Raji (cell line): ENCODE results near the gene ZNF138.

Source experiments
- POLR2A ChIP-seq: IDR thresholded peaks from 2 replicates; pipeline ENCODE4 v1.6.1; 2011; ENCODE audit warnings: low read depth, low read length, control low read depth; ENCODE audit not compliant: insufficient read depth

ZNF138 gene

DNA sequence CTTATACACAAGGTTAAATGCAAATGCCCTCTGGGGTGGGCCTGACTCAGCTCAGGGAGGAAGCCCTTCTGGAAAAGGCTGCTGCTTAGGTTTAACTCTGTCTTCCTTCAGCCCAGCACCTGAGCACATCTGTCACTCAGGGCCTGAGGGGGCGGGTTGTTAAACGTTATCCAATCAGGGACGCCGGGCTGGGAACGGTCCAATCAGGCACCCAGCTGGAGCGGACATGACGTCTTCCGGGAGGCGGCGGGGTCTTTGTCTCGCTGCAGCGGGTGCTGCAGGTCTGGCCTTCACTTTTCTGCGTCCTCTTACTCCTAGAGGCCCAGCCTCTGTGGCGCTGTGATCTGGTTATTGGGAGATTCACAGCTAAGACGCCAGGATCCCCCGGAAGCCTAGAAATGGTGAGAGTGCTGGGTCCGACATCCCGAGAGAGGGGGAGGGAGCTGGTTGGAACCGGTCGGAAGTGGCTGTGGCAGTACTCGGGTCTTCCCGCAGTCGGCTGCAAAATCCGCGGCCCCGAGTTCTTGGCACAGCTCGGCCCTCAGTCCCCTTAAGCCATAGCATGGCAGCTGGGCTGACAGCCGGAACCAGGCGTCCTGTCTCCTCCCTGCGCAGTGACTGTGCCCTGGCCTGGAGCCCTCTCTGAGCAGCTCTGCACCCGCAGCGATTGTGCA is at the start of gene ZNF138:
TSS of gene ZNF138 (plus strand) at position 258 of the 674 bp plus-strand sequence. CDS start at position 399, 141 bp downstream.
- TF ChIP-seq POLR2A = peak; percentile 87

DNA sequence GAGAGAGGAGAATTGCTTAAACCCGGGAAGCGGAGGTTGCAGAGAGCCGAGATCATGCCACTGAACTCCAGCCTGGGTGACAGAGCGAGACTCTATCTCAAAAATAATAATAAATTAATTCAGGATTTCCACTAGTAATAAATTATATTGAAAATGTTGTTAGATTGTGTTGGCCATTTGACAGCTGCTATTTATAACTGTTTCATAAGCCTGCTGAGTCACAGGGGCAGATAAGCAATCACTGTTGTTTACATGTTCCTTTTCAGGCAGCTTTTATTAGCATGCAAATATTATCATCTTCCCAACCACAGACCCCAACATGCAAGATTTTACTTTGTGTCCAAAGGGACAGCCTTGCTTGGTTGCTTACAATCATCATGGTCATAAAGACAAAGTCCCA is 49.5 kb upstream of the ZNF138 start:
- no peak for TF ChIP-seq POLR2A

DNA sequence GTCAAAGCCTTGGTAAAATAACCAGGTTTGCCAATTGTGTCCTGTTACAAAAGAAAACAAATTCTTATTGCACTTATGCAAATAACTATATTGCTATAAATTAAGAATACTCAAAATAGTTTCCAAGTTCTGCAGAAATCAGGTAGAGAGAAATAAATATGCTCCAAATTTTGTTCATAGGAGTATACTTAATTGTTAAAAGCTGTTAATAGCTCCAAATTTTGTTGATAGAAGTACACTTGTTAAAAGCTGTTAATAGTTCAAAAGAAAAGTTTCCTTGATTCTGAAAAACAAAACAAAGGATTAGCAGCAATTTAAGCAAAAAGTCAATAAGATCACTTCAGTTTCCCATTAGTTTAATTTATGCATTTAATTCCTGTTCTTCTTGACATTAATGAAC is 46.4 kb upstream of the ZNF138 start:
- no peak for TF ChIP-seq POLR2A

DNA sequence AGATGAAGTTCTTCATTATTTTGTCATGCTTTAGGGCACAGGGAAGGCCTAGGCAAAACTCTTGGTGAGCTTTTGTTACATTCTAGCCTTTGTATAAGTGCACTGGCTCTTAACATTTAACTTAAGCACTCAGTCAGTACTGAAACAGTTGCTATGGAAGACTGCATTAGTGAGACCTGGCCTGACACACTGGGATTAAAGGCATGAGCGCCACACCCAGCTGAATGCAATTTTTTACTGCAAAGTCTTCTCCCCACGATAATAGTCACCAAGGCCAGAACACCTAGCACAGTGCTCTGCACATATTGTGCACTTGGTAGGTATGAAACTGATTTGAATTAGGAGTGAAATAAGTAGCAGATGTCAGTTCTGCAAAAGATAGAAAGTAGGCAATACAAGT is 41.2 kb upstream of the ZNF138 start:
- TF ChIP-seq POLR2A = no peak

DNA sequence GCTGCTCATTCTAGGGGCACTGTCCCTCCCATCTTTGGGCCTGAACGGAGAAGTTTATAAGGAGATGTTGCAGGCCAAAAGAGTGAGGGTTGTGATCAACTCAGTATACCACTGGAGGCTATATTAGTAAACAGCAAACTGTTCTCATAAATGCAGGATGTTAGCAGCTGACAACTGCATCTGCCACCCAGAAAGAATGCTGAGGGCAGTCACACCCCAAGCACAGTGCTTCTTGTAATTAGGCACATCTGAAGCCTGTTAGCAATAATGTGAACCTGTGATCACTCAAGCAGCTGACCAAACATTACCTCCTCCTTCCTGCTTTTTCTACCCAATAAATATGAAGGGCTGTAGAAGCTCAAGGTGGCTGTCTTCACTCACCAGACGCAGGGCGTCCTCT is 38.4 kb upstream of the ZNF138 start:
- TF ChIP-seq POLR2A = no peak

DNA sequence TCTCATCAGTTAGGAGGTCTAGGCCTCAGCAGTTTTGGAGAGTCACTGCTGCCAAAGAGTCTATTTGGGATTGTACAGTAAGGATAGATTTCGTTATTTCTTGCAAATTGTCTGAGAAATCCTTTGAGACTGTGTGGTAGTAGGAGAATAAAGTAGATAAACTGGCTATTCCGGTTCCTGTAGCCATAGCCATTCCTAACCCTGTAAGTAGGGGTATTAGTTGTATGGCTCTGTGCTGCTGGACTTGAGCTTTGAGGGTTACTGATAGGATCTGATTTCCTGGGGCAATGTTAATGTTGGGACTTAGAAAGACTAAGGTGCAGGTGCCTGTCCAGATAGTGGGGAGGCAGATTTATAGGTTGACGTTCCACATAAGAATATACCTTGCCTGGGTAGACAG is 36.1 kb upstream of the ZNF138 start:
- TF ChIP-seq POLR2A = no peak

DNA sequence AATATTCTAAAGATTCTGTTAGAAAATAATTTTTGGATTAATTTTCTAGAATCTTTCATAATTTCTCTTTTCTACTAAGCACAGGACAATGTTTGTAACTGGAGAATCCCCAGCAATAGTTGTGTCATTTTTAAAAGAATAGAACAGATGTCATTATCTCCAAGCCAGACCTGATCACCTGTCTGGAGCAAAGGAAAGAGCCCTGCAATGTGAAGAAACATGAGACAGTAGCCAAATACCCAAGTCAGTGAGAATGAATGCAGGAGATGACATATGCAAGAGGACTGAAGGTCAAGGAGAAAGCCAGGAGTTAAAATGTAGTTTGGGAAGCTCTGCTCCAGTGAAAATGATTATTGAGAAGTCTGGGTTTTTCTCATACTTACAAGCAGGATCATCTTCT is 25.4 kb upstream of the ZNF138 start:
- TF ChIP-seq POLR2A = no peak

DNA sequence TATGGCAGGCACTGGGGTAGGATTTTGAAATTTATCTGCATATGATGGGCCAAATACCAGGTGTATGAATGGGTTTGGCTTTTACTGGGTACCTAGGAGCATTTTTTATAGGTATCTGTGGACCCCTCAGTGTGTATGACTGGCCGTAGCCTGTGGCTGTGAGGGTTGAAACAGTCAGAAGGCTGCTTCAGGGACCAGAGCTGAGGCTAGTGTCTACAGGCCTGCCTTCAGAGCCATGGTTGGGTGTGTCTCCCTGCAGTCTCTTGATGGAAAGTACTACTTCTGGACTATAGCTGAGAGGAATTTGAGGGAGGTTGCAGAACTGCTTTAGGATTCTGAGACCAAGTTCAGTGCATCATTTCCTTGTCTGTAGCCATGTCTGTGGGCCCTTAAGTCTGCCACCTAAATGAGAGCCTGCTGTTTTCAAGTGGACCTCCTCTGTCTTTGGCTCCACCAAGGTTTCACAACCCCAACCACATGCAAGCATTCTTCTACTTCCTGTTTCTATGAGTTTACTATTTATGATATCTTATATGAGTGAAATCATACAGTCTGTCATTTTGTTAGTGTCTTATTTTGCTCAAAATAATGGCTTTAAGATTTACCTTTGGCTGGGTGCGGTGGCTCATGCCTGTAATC is 19.9 kb upstream of the ZNF138 start:
- TF ChIP-seq POLR2A = no peak

DNA sequence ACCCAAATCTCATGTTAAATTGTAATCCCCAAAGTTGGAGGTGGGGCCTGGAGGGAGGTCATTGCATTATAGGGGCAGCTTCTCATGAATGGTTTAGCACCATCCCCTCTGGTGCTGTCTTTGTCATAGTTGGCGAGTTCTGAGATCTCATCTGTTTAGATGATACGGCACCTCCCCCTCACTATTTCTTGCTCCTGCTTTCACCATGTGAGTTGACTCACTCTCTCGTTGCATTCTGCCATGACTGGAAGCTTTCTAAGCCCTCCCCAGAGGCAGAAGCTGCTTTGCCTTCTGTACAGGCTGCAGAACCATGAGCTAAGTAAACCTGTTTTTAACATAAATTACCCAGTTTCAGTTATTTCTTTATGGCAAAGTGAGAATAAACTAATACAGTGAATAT is 18.9 kb upstream of the ZNF138 start:
- no peak for TF ChIP-seq POLR2A

DNA sequence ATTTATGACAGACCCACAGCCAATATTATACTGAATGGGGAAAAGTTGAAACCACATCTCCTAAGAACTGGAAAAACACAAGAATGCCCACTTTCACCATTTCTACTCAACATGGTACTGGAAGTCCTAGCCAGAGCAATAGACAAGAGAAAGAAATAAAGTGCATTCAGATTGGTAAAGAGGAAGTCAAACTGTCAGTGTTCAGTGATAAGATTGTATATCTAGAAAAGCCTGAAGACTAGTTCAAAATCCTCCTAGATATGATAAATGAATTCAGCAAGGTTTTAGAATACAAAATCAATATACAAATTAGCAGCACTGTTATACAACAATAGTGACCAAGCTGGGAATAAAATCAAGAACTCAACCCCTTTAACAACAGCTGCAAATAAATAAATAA is 6.9 kb upstream of the ZNF138 start:
- no peak for TF ChIP-seq POLR2A

DNA sequence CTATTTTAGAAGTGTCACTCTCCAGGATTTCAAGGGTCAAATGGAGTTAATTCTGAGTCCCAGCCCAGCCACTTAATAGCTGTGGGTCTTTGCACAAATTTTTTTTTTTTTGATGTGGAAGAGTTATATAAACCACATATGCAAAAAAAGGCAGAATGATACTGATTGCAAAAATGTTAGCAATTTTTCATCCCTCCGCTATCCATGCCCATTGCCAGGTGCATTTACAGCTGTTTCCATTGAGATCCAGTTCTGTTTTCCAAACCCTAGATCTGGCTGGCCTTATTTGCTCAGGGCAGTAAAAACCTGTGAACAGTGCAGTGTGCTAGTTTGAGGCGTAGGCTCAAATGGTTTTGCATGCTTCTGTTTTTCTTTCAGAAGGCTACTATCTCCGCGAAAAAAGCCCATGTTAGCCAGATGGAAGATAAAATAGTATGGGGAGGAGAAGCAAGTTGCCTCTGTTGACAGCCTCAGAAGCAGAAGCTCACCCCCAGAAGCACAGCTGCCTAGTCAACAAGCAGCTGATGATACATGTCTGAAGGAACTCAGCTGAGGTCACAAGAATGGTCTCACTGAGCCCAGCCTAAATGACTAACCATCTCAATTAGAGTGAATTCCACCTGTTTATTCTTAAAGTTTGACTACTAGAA is 997 bp upstream of the ZNF138 start:
- TF ChIP-seq POLR2A = no peak

DNA sequence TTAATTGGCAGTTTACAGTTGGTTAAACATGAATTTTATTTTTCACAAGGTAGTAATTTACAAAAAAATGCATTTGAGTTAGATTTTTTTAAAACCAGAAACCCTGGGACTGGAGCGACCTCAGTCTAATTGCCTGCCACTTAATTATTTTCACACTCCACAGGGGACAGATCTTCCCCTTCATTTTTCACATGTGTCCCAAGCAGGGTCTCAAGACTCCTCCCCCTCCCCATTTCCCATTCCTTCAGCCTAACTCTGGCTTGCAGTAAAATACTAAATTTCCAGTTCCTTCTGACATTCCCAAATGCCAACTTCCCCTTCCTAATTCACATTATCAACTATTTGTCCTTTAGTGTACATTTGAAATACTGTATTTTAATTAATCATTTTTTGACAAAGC is 948 bp downstream of the ZNF138 start:
- TF ChIP-seq POLR2A = no peak

DNA sequence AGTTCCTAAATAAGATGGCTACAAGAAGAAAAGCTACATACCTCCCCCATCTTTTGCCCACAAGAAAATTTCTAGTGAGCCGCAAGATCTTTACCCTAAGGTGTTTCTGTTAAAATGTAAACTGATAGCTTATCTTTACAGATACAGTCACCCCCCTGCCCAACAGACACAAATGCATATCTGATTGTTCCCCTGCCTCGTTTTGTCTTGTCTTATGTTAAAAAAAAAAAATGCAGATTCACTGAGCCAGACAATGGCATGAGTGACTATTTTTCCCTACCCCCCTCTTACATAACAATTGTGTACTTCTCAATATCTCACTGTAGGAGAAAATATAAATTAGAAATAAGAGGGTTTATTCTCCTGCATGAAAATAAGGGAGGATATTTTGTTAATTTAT is 8.5 kb downstream of the ZNF138 start:
- no peak for TF ChIP-seq POLR2A

DNA sequence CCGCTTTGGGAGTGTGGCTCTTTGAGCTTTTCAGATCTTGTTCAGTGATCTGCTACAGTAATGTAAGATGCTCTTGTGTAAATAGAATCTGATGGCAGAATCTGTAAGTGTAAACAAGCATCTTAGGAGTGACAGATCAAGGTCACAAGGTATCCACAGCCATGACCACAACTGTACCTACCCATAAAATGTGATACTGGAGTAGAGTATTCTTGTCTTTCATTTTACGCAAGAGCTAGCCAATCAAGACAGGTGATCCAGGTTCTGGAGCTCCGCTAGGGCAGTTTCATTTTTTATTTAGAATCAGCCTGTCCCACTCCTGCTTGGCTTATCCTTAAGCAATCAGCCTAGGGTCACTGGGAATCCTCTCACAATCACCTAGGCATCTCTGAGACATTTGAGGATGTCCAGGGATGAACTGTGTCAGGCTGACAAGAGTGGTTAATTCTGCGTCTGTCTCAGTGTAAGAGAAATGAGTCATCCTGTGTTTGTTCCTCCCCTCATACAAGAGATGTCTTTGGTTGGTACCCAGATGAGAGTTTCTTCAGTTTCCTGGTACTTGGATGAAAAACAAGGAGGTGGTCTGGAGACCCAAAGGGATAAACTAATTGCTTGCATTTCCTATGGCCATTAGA is 13.6 kb downstream of the ZNF138 start:
- no peak for TF ChIP-seq POLR2A

DNA sequence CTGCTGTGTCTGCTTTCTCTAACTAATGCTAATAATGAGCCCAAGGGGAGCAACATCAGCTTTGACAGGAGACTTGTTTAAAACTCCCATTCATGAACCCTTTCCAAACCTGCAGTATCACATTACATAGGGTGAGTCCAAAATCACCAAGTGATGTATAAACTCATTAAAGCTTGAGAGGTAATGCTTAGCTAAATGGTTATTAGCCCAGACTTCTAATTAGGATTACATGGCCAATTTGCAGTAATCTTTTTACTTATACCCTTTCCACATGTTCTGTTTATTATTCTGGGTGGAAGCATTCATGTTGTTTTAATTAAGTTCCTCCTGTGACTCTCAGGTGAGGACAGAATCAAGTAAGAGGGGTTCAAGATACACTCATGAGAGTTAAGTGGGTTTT is 17.5 kb downstream of the ZNF138 start:
- no peak for TF ChIP-seq POLR2A

DNA sequence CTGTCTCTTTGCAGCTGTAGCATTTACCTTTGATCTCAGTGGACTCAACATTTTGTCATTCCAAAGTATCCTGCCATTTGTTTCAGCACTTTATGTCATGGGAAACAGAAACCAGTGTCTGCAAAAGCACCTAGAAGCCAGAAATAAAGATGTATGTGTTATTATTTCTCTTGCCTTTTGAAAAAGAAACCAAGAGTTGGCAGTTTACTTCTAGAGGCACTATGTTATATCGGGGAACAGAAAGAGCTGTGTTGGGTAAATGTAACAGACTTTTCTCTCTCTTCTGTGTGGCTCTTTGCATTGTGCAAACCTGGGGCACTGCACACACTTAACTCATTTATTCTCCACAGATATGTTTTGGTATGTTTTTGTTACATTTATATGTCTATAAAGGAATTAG is 36.7 kb downstream of the ZNF138 start:
- TF ChIP-seq POLR2A = no peak
